Peyer's patch (tissue), 4 donors: ENCODE data around the gene IGFBP4.

Experiments used
- POLR2A ChIP-seq, 2 donors: fragments of 450-650 bp; IDR thresholded peaks; one replicate each; pipeline ENCODE4 v1.5.1; 2017; ENCODE audit warnings: antibody characterized with exemption in 2 of 2, mild to moderate bottlenecking in 2 of 2, moderate library complexity in 2 of 2
- TF ChIP-seq, protein P1 (sequence below), 6 experiments: fragments of 450-650 bp in 4 of 6; fragments of 200-600 bp in 2 of 6; sonication (generic) in 1 of 6; IDR thresholded peaks; one replicate each; pipeline ENCODE4 v1.5.1; 2017 to 2019; ENCODE audit warnings: antibody characterized with exemption in 6 of 6, mild to moderate bottlenecking in 3 of 6, moderate library complexity in 1 of 6

- TF ChIP-seq, protein P1, sequence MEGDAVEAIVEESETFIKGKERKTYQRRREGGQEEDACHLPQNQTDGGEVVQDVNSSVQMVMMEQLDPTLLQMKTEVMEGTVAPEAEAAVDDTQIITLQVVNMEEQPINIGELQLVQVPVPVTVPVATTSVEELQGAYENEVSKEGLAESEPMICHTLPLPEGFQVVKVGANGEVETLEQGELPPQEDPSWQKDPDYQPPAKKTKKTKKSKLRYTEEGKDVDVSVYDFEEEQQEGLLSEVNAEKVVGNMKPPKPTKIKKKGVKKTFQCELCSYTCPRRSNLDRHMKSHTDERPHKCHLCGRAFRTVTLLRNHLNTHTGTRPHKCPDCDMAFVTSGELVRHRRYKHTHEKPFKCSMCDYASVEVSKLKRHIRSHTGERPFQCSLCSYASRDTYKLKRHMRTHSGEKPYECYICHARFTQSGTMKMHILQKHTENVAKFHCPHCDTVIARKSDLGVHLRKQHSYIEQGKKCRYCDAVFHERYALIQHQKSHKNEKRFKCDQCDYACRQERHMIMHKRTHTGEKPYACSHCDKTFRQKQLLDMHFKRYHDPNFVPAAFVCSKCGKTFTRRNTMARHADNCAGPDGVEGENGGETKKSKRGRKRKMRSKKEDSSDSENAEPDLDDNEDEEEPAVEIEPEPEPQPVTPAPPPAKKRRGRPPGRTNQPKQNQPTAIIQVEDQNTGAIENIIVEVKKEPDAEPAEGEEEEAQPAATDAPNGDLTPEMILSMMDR (IDR thresholded peaks at IDR 0.05), result no peak
- TF ChIP-seq POLR2A (IDR thresholded peaks at IDR 0.05), result no peak
Observed at GRCh38 chr17:40437095-40437732, 6.0 kb upstream of the IGFBP4 start.
